Neural progenitor cell (in vitro differentiated cells): ENCODE measurements around the gene ANXA2. TPM values are rescaled to one million over a fixed set of nuclear protein-coding genes. Genes with fewer than 3 reads are reported as not detected.
A peak's percentile ranks its signal among the peaks of the same experiment; 100 is the strongest.

Experiments used
- DNase-seq: peaks from one replicate; pipeline ENCODE4 v3.0.0-alpha.2; 2016; ENCODE audit warnings: low spot score
- H2AFZ ChIP-seq: fragments of 200-600 bp; sonication (generic); replicated peaks from 2 replicates; pipeline ENCODE4 v1.6.1; 2016; ENCODE audit warnings: antibody characterized with exemption
- H3F3A ChIP-seq: fragments of 200-600 bp; sonication (generic); 2 replicates; pipeline ENCODE4 v1.6.1; 2016; ENCODE audit warnings: antibody characterized with exemption, low read depth
- H3K27ac ChIP-seq: fragments of 200-600 bp; sonication (generic); 2 replicates; pipeline ENCODE4 v1.5.1; 2016; ENCODE audit warnings: mild to moderate bottlenecking
- H3K27me3 ChIP-seq: fragments of 200-600 bp; sonication (generic); 2 replicates; pipeline ENCODE4 v1.6.1; 2016; ENCODE audit warnings: mild to moderate bottlenecking, moderate library complexity
- H3K36me3 ChIP-seq: fragments of 200-600 bp; sonication (generic); 2 replicates; pipeline ENCODE4 v1.5.1; 2016
- H3K4me1 ChIP-seq: fragments of 200-600 bp; sonication (generic); 2 replicates; pipeline ENCODE4 v1.6.1; 2016; ENCODE audit warnings: mixed run types
- H3K4me2 ChIP-seq: fragments of 200-600 bp; sonication (generic); 2 replicates; pipeline ENCODE4 v1.6.1; 2016
- H3K4me3 ChIP-seq: fragments of 200-600 bp; sonication (generic); 2 replicates; pipeline ENCODE4 v1.5.1; 2016
- H3K79me2 ChIP-seq: fragments of 200-600 bp; sonication (generic); 2 replicates; pipeline ENCODE4 v1.6.1; 2016; ENCODE audit warnings: low read depth
- H3K9ac ChIP-seq: fragments of 200-600 bp; sonication (generic); 2 replicates; pipeline ENCODE4 v1.6.1; 2016
- H3K9me3 ChIP-seq: fragments of 200-600 bp; sonication (generic); 2 replicates; pipeline ENCODE4 v1.5.1; 2016; ENCODE audit warnings: low read depth
- H4K20me1 ChIP-seq: fragments of 200-600 bp; sonication (generic); 2 replicates; pipeline ENCODE4 v1.6.1; 2016; ENCODE audit warnings: low read depth
- H3K27ac Mint-ChIP-seq: 3 replicates; pipeline ENCODE4 v1.8.0; 2021; ENCODE audit warnings: mixed read lengths
- H3K27me3 Mint-ChIP-seq: 2 replicates; pipeline ENCODE4 v1.8.0; 2022; ENCODE audit warnings: low read depth, mild to moderate bottlenecking, inconsistent platforms, moderate library complexity, mixed read lengths; ENCODE audit not compliant: insufficient read depth
- H3K36me3 Mint-ChIP-seq: 3 replicates; pipeline ENCODE4 v1.8.0; 2021; ENCODE audit warnings: mixed read lengths
- H3K4me1 Mint-ChIP-seq: 3 replicates; pipeline ENCODE4 v1.8.0; 2021; ENCODE audit warnings: mixed read lengths
- H3K4me3 Mint-ChIP-seq: 3 replicates; pipeline ENCODE4 v1.8.0; 2021; ENCODE audit warnings: mild to moderate bottlenecking, moderate library complexity, mixed read lengths
- H3K9me3 Mint-ChIP-seq: 3 replicates; pipeline ENCODE4 v1.8.0; 2020; ENCODE audit warnings: mixed read lengths
- EZH2 ChIP-seq: fragments of 200-600 bp; sonication (generic); IDR thresholded peaks from 2 replicates; pipeline ENCODE4 v1.6.1; 2017; ENCODE audit warnings: antibody characterized with exemption, mild to moderate bottlenecking, moderate library complexity
- EZH2phosphoT487 ChIP-seq: fragments of 200-600 bp; sonication (generic); IDR thresholded peaks from 2 replicates; pipeline ENCODE4 v1.6.1; 2017; ENCODE audit warnings: antibody characterized with exemption
- total RNA-seq: library from RNA; depleted of rRNA; stranded (reverse); fragments of >200 nt; gene quantifications from 2 replicates; pipeline ENCODE4 v1.2.3, GENCODE V29; 2015; ENCODE audit warnings: low replicate concordance
- TF ChIP-seq, protein P1 (sequence below): fragments of 200-600 bp; sonication (generic); IDR thresholded peaks from 2 replicates; pipeline ENCODE4 v1.5.1; 2017; ENCODE audit warnings: antibody characterized with exemption, mild to moderate bottlenecking

ANXA2 gene
- total RNA-seq, 1 donor from 2014 or later: 20.1 TPM

DNA sequence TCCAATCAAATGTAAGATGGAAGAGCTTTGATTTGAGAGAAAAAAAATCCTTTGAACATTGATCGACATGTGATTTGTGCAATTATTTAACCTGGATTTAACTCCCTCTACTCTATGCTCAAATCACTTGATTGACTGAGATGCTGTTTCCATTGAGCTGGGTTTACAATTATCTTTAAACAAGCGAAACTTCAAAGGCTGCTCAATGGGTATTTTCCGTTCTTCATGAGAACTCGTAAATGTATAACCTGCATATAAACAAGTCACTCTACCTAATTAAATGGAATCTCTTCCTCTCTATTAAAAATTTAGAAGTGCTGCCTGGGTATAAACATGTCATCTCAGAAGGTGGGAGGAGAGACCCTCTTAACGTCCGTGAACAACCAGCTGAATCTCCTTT lies 71.9 kb downstream of the ANXA2 start:
- H3K79me2 ChIP-seq: no peaks in the 10 kb centered on the region
- no peaks in the 10 kb centered on the region for H3K36me3 ChIP-seq
- no peak overlapping the region for H3K9ac ChIP-seq
- Mint-ChIP-seq H3K9me3 (no peaks in the 10 kb centered on the region), H3K4me1 (peaks cover 30% of the 10 kb centered on the region), H3K27ac (no peak overlapping the region), H3K36me3 (no peaks in the 10 kb centered on the region), H3K4me3 (no peak overlapping the region), H3K27me3 (peaks cover 8% of the 10 kb centered on the region)
- H3K27me3 ChIP-seq: no peaks in the 10 kb centered on the region
- no peak for DNase-seq
- no peak overlapping the region for H3K4me3 ChIP-seq
- no peak overlapping the region for H2AFZ ChIP-seq
- peaks cover 20% of the 10 kb centered on the region for H3F3A ChIP-seq
- no peaks in the 10 kb centered on the region for H3K9me3 ChIP-seq
- no peak overlapping the region for H3K27ac ChIP-seq
- peaks cover 29% of the 10 kb centered on the region for H3K4me1 ChIP-seq
- peak overlapping the region; percentile 29 for H3K4me2 ChIP-seq
- H4K20me1 ChIP-seq: no peaks in the 10 kb centered on the region
- TF ChIP-seq EZH2 (no peak), EZH2phosphoT487 (no peak)
- TF ChIP-seq, protein P1, sequence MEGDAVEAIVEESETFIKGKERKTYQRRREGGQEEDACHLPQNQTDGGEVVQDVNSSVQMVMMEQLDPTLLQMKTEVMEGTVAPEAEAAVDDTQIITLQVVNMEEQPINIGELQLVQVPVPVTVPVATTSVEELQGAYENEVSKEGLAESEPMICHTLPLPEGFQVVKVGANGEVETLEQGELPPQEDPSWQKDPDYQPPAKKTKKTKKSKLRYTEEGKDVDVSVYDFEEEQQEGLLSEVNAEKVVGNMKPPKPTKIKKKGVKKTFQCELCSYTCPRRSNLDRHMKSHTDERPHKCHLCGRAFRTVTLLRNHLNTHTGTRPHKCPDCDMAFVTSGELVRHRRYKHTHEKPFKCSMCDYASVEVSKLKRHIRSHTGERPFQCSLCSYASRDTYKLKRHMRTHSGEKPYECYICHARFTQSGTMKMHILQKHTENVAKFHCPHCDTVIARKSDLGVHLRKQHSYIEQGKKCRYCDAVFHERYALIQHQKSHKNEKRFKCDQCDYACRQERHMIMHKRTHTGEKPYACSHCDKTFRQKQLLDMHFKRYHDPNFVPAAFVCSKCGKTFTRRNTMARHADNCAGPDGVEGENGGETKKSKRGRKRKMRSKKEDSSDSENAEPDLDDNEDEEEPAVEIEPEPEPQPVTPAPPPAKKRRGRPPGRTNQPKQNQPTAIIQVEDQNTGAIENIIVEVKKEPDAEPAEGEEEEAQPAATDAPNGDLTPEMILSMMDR: no peak

- Histone ChIP-seq H3K4me3 (no peak overlapping the region), H3K9me3 (no peaks in the 10 kb centered on the region), H2AFZ (peak overlapping the region; percentile 78), H3F3A (peaks cover 20% of the 10 kb centered on the region), H3K9ac (no peak overlapping the region), H4K20me1 (no peaks in the 10 kb centered on the region), H3K27ac (no peak overlapping the region), H3K4me2 (no peak overlapping the region), H3K79me2 (no peaks in the 10 kb centered on the region), H3K36me3 (no peaks in the 10 kb centered on the region), H3K4me1 (peaks cover 29% of the 10 kb centered on the region), H3K27me3 (no peaks in the 10 kb centered on the region)
- no peak for DNase-seq
- Mint-ChIP-seq H3K4me1 (peaks cover 32% of the 10 kb centered on the region), H3K36me3 (no peaks in the 10 kb centered on the region), H3K27ac (no peak overlapping the region), H3K4me3 (no peak overlapping the region), H3K9me3 (no peaks in the 10 kb centered on the region), H3K27me3 (peaks cover 6% of the 10 kb centered on the region)
- no peak for TF ChIP-seq EZH2phosphoT487
These were observed 72.9 kb downstream of the ANXA2 start for GRCh38 chr15:60324706-60325438.

DNA sequence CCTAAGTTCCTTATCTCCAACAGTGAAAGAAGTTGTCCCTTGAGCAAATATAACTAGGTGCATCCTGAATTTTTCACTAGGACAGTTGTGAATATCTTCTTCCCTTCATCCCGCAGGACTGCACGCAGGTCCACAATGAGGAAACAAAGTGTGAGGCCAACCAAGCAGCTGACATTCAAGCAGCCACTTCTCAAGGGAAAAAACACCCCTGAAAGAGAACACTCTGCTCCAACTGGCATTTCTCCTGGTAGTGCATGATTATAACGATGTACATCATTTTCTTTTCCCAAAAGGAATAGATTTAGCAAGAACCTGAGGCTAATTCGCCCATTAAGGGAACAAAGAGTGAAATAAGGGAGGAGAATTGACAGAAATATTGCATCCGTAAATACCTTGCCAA lies 74.5 kb downstream of the ANXA2 start:
- Mint-ChIP-seq H3K4me1 (peaks cover 35% of the 10 kb centered on the region), H3K4me3 (no peak overlapping the region), H3K27ac (no peak overlapping the region), H3K9me3 (no peaks in the 10 kb centered on the region), H3K27me3 (peaks cover 4% of the 10 kb centered on the region), H3K36me3 (no peaks in the 10 kb centered on the region)
- Histone ChIP-seq H3K4me3 (no peak overlapping the region), H3K9me3 (no peaks in the 10 kb centered on the region), H3K36me3 (no peaks in the 10 kb centered on the region), H3K27me3 (no peaks in the 10 kb centered on the region), H3F3A (peaks cover 20% of the 10 kb centered on the region), H3K27ac (no peak overlapping the region), H3K79me2 (no peaks in the 10 kb centered on the region), H4K20me1 (no peaks in the 10 kb centered on the region), H3K4me2 (no peak overlapping the region), H2AFZ (peak overlapping the region; percentile 78), H3K4me1 (peaks cover 34% of the 10 kb centered on the region), H3K9ac (no peak overlapping the region)
- DNase-seq: no peak
- TF ChIP-seq, protein P1: no peak
- TF ChIP-seq EZH2phosphoT487: no peak
- no peak for TF ChIP-seq EZH2

- H3K27ac ChIP-seq: no peak overlapping the region
- H3F3A ChIP-seq: peaks cover 16% of the 10 kb centered on the region
- peaks cover 25% of the 10 kb centered on the region for H3K4me1 ChIP-seq
- no peaks in the 10 kb centered on the region for H3K27me3 ChIP-seq
- no peaks in the 10 kb centered on the region for H3K9me3 ChIP-seq
- H2AFZ ChIP-seq: no peak overlapping the region
- no peaks in the 10 kb centered on the region for H3K9me3 Mint-ChIP-seq
- H3K27me3 Mint-ChIP-seq: peaks cover 2% of the 10 kb centered on the region
- no peak overlapping the region for H3K27ac Mint-ChIP-seq
- DNase-seq: no peak
- H3K36me3 Mint-ChIP-seq: no peaks in the 10 kb centered on the region
- TF ChIP-seq EZH2 (no peak), EZH2phosphoT487 (no peak)
- TF ChIP-seq, protein P1: no peak
- no peak overlapping the region for H3K4me3 Mint-ChIP-seq
- no peaks in the 10 kb centered on the region for H3K36me3 ChIP-seq
- no peaks in the 10 kb centered on the region for H3K79me2 ChIP-seq
- no peak overlapping the region for H3K9ac ChIP-seq
- H3K4me3 ChIP-seq: no peak overlapping the region
- peaks cover 28% of the 10 kb centered on the region for H3K4me1 Mint-ChIP-seq
- no peak overlapping the region for H3K4me2 ChIP-seq
- H4K20me1 ChIP-seq: no peaks in the 10 kb centered on the region
These were observed 77.4 kb downstream of the ANXA2 start for GRCh38 chr15:60320365-60320764.
